ENCODE data around the gene UPP2. TPM values are rescaled to one million over a fixed set of nuclear protein-coding genes. Genes with fewer than 3 reads are reported as not detected.
A peak's percentile ranks its signal among the peaks of the same experiment; 100 is the strongest.

Gene UPP2
- total and polyA plus RNA-seq, 2 of the 13 experiments (the other 11 are each of a cell fraction or from before 2014, with no cell fraction given): 0.07 to 0.28 TPM

- no peak for TF ChIP-seq RNF219 (CRISPR knock-in tag; IDR thresholded peaks at IDR 0.05)
- peak in 1 of 2 experiments; percentile 31; a peak in 1 of 4 replicates for TF ChIP-seq POLR2A (IDR thresholded peaks at IDR 0.05; ENCODE audit: insufficient read depth in 1 of 2, low read depth in 2 of 2, low read length in 2 of 2)
- peak; percentile 90 for TF ChIP-seq ZC3H4 (CRISPR knock-in tag; IDR thresholded peaks at IDR 0.05; ENCODE audit: borderline replicate concordance)
- peak; percentile 42; the same call in 1 of the 2 replicates for TF ChIP-seq ZNF605 (CRISPR knock-in tag; IDR thresholded peaks at IDR 0.05)
- TF ChIP-seq JUN (CRISPR knock-in tag; IDR thresholded peaks at IDR 0.05): no peak
- no peak for TF ChIP-seq HMGA1 (CRISPR knock-in tag; conservative IDR thresholded peaks at IDR 0.05)
- TF ChIP-seq ZNF20 (CRISPR knock-in tag; IDR thresholded peaks at IDR 0.05): no peak
- TF ChIP-seq LCORL (IDR thresholded peaks at IDR 0.05): no peak
- no peak for TF ChIP-seq LCORL (CRISPR knock-in tag; IDR thresholded peaks at IDR 0.05)
- no peak for TF ChIP-seq TIGD3 (CRISPR knock-in tag; IDR thresholded peaks at IDR 0.05; ENCODE audit: borderline replicate concordance)
- 0 out of 2 replicates have a peak, but pooled peaks have one; percentile 6 for TF ChIP-seq KDM2A (CRISPR knock-in tag; IDR thresholded peaks at IDR 0.05; ENCODE audit: borderline replicate concordance, low read depth)
- no peak for TF ChIP-seq ZBTB39 (CRISPR knock-in tag; IDR thresholded peaks at IDR 0.05)
- no peak for TF ChIP-seq MEIS2 (CRISPR knock-in tag; IDR thresholded peaks at IDR 0.05)
- no peak for TF ChIP-seq EED (CRISPR knock-in tag; IDR thresholded peaks at IDR 0.05)
- TF ChIP-seq ZBTB46 (CRISPR knock-in tag; IDR thresholded peaks at IDR 0.05; ENCODE audit: borderline replicate concordance): 0 out of 2 replicates have a peak, but pooled peaks have one; percentile 20
- no peak for TF ChIP-seq NCOA2 (CRISPR knock-in tag; IDR thresholded peaks at IDR 0.05)
- TF ChIP-seq NFIC (IDR thresholded peaks at IDR 0.05; ENCODE audit: low read length): no peak
- peak; percentile 12; the same call in 1 of the 2 replicates for TF ChIP-seq ZNF878 (CRISPR knock-in tag; IDR thresholded peaks at IDR 0.05)
These were observed 29.8 kb downstream of the UPP2 start (continued) for GRCh38 chr2:158131483-158131912.
